ENCODE data around the gene SPAG16. TPM values are rescaled to one million over a fixed set of nuclear protein-coding genes. Genes with fewer than 3 reads are reported as not detected.
"Not testable (repeated sequence)": the region's sequence is repeated elsewhere in the genome, so short reads cannot be mapped to it uniquely, and the experiment has no call there.

SPAG16 gene
- total RNA-seq, 4 donors from 2014 or later = 1.1 to 8.8 (median 6.3) TPM

- H3K4me3 ChIP-seq; H3K9me3 ChIP-seq; ATAC-seq; H3K36me3 ChIP-seq; H3K27ac ChIP-seq; intact Hi-C loops (cut with DNase I; ENCODE audit: low total_unique reads); H3K4me1 ChIP-seq; H3K27me3 ChIP-seq; DNase-seq; in situ Hi-C loops (cut with MboI; ENCODE audit: low sequenced_read_pairs in 4 of 4): not testable (repeated sequence)
Measured at GRCh38 chr2:213410687-213411086, 126.4 kb downstream of the SPAG16 start.

DNA sequence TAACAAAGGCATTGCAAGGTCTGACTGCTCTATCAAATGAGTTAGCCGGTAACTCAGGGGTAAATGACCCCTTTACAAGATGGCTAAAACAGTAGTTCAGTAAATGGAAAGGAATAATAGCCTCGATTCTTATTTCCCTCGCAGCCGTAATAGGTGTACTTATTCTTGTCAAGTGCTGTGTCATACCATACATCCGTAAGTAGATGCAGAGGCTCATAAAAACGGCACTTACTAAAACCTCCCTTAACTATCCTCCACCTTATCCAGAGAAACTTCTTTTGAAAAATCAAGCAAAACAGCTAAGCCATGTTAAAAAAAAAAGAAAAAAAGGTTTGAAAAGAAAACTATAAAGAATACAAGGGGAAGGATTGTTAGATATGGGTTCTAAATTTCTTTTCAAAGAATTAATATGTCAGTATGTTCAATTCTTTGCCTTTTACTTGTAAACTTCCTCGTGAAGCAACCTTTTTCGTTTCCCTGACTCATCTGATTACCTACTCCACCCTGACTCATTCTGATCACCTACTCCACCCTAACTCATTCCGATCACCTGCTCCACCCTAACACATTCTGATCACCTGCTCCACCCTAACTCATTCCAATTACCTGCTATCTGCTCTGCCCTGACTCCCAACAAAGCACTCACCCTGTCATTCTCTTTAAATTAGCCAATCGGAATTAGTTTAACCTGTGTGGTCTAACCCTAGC lies 127.5 kb downstream of the SPAG16 start:
- Histone ChIP-seq H3K36me3 (no peaks in the 10 kb centered on the region), H3K4me3 (no peak overlapping the region), H3K27ac (no peak overlapping the region), H3K27me3 (no peaks in the 10 kb centered on the region), H3K9me3 (no peaks in the 10 kb centered on the region), H3K4me1 (no peaks in the 10 kb centered on the region)
- intact Hi-C loops (cut with DNase I; ENCODE audit: low total_unique reads) (no loop called here), in situ Hi-C loops (cut with MboI; ENCODE audit: low sequenced_read_pairs in 4 of 4) (no loop called here)
- ATAC-seq = no peak
- no peak for DNase-seq
- no peak for TF ChIP-seq POLR2A (IDR thresholded peaks at IDR 0.05)
- TF ChIP-seq, protein P1, sequence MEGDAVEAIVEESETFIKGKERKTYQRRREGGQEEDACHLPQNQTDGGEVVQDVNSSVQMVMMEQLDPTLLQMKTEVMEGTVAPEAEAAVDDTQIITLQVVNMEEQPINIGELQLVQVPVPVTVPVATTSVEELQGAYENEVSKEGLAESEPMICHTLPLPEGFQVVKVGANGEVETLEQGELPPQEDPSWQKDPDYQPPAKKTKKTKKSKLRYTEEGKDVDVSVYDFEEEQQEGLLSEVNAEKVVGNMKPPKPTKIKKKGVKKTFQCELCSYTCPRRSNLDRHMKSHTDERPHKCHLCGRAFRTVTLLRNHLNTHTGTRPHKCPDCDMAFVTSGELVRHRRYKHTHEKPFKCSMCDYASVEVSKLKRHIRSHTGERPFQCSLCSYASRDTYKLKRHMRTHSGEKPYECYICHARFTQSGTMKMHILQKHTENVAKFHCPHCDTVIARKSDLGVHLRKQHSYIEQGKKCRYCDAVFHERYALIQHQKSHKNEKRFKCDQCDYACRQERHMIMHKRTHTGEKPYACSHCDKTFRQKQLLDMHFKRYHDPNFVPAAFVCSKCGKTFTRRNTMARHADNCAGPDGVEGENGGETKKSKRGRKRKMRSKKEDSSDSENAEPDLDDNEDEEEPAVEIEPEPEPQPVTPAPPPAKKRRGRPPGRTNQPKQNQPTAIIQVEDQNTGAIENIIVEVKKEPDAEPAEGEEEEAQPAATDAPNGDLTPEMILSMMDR (IDR thresholded peaks at IDR 0.05 in 4 of 5, conservative IDR thresholded peaks at IDR 0.05 in 1 of 5) = no peak

- in situ Hi-C loops (cut with MboI; ENCODE audit: low sequenced_read_pairs in 4 of 4) = no loop called here
- TF ChIP-seq, protein P1 (IDR thresholded peaks at IDR 0.05 in 4 of 5, conservative IDR thresholded peaks at IDR 0.05 in 1 of 5) = no peak
- no peak for TF ChIP-seq POLR2A (IDR thresholded peaks at IDR 0.05)
- Histone ChIP-seq H3K4me1 (no peaks in the 10 kb centered on the region), H3K4me3 (no peak overlapping the region), H3K27me3 (no peaks in the 10 kb centered on the region), H3K27ac (no peak overlapping the region), H3K36me3 (no peaks in the 10 kb centered on the region), H3K9me3 (no peaks in the 10 kb centered on the region)
- DNase-seq (no peak), ATAC-seq (no peak)
- intact Hi-C loops (cut with DNase I; ENCODE audit: low total_unique reads) = no loop called here
Measured at GRCh38 chr2:213415093-213415492, 130.8 kb downstream of the SPAG16 start.

- Histone ChIP-seq H3K4me1 (no peaks in the 10 kb centered on the region), H3K4me3 (no peak overlapping the region), H3K27me3 (no peaks in the 10 kb centered on the region), H3K36me3 (no peaks in the 10 kb centered on the region), H3K27ac (no peak overlapping the region), H3K9me3 (no peaks in the 10 kb centered on the region)
- TF ChIP-seq POLR2A (IDR thresholded peaks at IDR 0.05) = no peak
- TF ChIP-seq, protein P1 (IDR thresholded peaks at IDR 0.05 in 4 of 5, conservative IDR thresholded peaks at IDR 0.05 in 1 of 5) = no peak
- no peak for DNase-seq
- ATAC-seq = no peak
- intact Hi-C loops (cut with DNase I; ENCODE audit: low total_unique reads) (no loop called here), in situ Hi-C loops (cut with MboI; ENCODE audit: low sequenced_read_pairs in 4 of 4) (no loop called here)
Measured at GRCh38 chr2:213416832-213417231, 132.6 kb downstream of the SPAG16 start.

DNA sequence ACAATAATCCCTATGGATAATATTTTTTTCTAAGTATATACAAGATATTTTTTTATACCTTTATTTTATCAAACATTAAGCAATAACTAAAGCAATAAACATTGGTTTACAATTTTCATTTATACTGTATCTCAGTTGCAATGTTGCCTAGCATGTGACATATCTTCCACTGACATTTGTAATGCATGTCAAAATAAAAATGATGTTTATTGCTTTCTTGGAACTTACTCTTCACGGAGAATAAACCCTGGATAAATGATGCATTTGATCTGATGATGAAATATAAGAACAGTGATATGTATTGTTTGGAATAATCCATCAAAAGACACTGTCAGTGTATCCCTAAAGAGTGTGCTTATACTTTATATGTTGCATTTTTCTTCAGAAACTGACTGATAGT lies 135.7 kb downstream of the SPAG16 start:
- TF ChIP-seq POLR2A (IDR thresholded peaks at IDR 0.05) = no peak
- TF ChIP-seq, protein P1 (IDR thresholded peaks at IDR 0.05 in 4 of 5, conservative IDR thresholded peaks at IDR 0.05 in 1 of 5) = no peak
- Histone ChIP-seq H3K4me3 (no peak overlapping the region), H3K9me3 (no peaks in the 10 kb centered on the region), H3K27ac (no peak overlapping the region), H3K27me3 (no peaks in the 10 kb centered on the region), H3K4me1 (no peaks in the 10 kb centered on the region), H3K36me3 (no peaks in the 10 kb centered on the region)
- intact Hi-C loops (cut with DNase I; ENCODE audit: low total_unique reads) = no loop called here
- DNase-seq (no peak), ATAC-seq (no peak)
- in situ Hi-C loops (cut with MboI; ENCODE audit: low sequenced_read_pairs in 4 of 4) = no loop called here
